Osteoblast (primary cell): ENCODE results near the gene LAG3. TPM values are rescaled to one million over a fixed set of nuclear protein-coding genes. Genes with fewer than 3 reads are reported as not detected.
A peak's percentile ranks its signal among the peaks of the same experiment; 100 is the strongest.

Experiments used
- DNase-seq: peaks from one replicate; pipeline ENCODE4 v3.0.0; 2011; ENCODE audit warnings: low spot score, mixed read lengths; ENCODE audit not compliant: insufficient read length; ENCODE audit errors: missing footprints
- H2AFZ ChIP-seq: 2 replicates; pipeline ENCODE4 v1.6.0; 2011; ENCODE audit warnings: mild to moderate bottlenecking, low read length
- H3K27ac ChIP-seq: 2 replicates; pipeline ENCODE4 v1.5.1; 2011; ENCODE audit warnings: mild to moderate bottlenecking, low read depth, low read length, moderate library complexity
- H3K27me3 ChIP-seq: 2 replicates; pipeline ENCODE4 v1.6.0; 2012; ENCODE audit warnings: mild to moderate bottlenecking, control low read depth, inconsistent platforms, low read length, moderate library complexity; ENCODE audit not compliant: insufficient read depth
- H3K36me3 ChIP-seq: 2 replicates; pipeline ENCODE4 v1.5.1; 2011; ENCODE audit warnings: mild to moderate bottlenecking, low read length, control low read depth, moderate library complexity; ENCODE audit not compliant: insufficient read depth
- H3K4me1 ChIP-seq: 2 replicates; pipeline ENCODE4 v1.5.1; 2011; ENCODE audit warnings: mild to moderate bottlenecking, low read length, control low read depth, moderate library complexity; ENCODE audit not compliant: insufficient read depth
- H3K4me2 ChIP-seq: 2 replicates; pipeline ENCODE4 v1.6.0; 2011; ENCODE audit warnings: mild to moderate bottlenecking, low read length; ENCODE audit not compliant: insufficient read depth
- H3K4me3 ChIP-seq: fragments of 200-600 bp; sonication (generic); 3 replicates; pipeline ENCODE4 v1.5.1; 2012; ENCODE audit warnings: mild to moderate bottlenecking, low read length, inconsistent platforms; ENCODE audit not compliant: insufficient read depth
- H3K79me2 ChIP-seq: 2 replicates; pipeline ENCODE4 v1.6.0; 2012; ENCODE audit warnings: mild to moderate bottlenecking, low read length, control low read depth, inconsistent platforms; ENCODE audit not compliant: insufficient read depth
- H3K9me3 ChIP-seq: 2 replicates; pipeline ENCODE4 v1.5.1; 2011; ENCODE audit warnings: low read depth, low read length, control low read depth
- H4K20me1 ChIP-seq: 2 replicates; pipeline ENCODE4 v1.6.0; 2012; ENCODE audit warnings: mild to moderate bottlenecking, low read length, control low read depth; ENCODE audit not compliant: insufficient read depth
- total RNA-seq: library from RNA; depleted of rRNA; stranded (reverse); fragments of >200 nt; gene quantifications from 2 replicates; pipeline ENCODE4 v1.2.3, GENCODE V29; 2012
- TF ChIP-seq, protein P1 (sequence below): IDR thresholded peaks from 2 replicates; pipeline ENCODE4 v1.5.1; 2011; ENCODE audit warnings: mild to moderate bottlenecking, low read depth, low read length, moderate library complexity; ENCODE audit errors: extremely low read depth

The LAG3 gene
- total RNA-seq, 1 donor = not detected

DNA sequence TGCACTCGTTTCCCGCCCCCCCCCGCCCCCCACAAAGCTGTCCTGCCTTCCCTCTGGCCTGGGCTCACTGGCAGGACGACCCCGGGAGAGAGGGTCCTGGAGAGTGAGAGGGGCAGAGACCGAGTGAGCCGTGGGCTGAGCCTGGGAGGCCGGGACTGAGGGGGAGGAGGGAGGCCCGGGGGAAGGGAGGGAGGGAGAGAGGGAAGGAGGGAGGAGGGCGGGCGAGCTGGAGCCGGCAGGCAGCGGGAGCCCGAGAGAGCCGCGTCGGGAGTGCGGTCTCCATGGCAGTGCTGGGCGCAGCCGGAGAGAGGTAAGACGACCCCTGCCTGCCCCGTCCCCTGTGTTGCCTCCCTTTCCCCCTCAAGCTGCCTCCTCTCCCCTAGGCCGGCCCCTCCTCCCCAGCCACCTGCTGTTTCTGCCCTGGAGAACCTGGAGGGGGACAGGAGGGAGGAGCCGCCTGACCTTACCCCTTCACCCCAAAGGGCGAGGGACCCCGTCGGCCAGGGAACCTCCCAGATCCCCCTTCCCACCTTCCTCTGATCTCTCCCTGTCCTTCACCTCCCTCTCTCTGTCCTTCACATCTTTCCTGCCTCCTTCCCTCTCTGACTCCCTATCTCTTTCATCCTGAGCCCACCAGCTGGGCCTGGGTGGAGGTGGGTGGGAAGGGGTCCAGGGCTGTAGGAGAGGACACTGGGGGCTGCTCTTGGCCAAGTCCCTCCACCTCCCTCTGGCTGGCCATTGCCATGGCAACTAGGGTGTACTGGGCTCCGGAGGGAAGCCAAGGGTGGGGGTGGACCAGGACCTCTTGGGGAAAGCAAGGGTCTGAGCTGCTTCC lies 49.5 kb downstream of the LAG3 start, which contains the start of gene GPR162:
Gene GPR162 (plus strand): TSS at position 231 of the 835 bp plus-strand sequence. CDS start 2,078 bp downstream, outside the sequence.
- Histone ChIP-seq H3K79me2 (no peaks in the 10 kb centered on the region), H4K20me1 (peaks cover 9% of the 10 kb centered on the region), H3K27me3 (peaks cover 9% of the 10 kb centered on the region), H3K4me3 (peak within 1 kb of the TSS; percentile 65), H3K9me3 (no peaks in the 10 kb centered on the region), H3K36me3 (no peaks in the 10 kb centered on the region), H3K4me2 (peak within 1 kb of the TSS; percentile 73), H3K4me1 (peaks cover 10% of the 10 kb centered on the region), H2AFZ (no peak within 1 kb of the TSS), H3K27ac (no peak within 1 kb of the TSS)
- TF ChIP-seq, protein P1, sequence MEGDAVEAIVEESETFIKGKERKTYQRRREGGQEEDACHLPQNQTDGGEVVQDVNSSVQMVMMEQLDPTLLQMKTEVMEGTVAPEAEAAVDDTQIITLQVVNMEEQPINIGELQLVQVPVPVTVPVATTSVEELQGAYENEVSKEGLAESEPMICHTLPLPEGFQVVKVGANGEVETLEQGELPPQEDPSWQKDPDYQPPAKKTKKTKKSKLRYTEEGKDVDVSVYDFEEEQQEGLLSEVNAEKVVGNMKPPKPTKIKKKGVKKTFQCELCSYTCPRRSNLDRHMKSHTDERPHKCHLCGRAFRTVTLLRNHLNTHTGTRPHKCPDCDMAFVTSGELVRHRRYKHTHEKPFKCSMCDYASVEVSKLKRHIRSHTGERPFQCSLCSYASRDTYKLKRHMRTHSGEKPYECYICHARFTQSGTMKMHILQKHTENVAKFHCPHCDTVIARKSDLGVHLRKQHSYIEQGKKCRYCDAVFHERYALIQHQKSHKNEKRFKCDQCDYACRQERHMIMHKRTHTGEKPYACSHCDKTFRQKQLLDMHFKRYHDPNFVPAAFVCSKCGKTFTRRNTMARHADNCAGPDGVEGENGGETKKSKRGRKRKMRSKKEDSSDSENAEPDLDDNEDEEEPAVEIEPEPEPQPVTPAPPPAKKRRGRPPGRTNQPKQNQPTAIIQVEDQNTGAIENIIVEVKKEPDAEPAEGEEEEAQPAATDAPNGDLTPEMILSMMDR = no peak
- peak; percentile 95 for DNase-seq

DNA sequence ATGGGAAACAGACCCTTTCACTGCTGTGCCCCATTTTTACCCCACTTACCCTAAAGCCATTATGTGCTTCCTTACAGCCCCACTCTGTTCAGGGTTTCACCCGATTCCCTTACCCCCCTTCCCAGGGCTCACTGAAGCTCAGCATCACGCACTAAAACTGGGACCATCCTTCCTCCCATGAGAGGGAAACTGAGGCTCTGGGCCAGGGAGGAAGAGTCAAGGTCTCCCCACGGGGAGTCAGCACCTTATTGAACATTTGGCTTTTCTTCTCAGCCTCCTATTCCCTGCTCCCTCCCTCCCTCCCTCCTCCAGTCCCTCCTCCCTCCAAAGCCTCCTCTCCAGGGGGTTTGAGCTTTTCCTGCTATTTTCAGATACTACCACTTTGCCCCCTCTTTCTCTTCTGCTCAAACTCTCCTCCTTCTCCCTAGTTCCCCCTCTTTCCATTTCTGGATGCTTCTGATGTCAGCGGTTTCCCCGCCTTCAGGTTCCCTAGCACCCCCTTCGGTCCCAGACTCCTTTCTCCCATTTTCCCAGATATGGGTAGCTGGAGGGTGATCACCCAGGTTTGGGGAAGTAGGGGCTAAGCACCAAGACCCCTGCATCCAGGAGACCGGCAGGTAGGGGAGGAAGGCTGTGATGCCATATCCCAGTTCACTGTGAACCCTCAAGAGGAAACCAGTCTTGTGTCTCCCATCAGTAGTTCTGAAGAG lies 50.3 kb downstream of the LAG3 start:
- H3K4me3 ChIP-seq = no peak overlapping the region
- peaks cover 17% of the 10 kb centered on the region for H3K4me1 ChIP-seq
- peak overlapping the region; percentile 73 for H3K4me2 ChIP-seq
- peaks cover 9% of the 10 kb centered on the region for H3K27me3 ChIP-seq
- H2AFZ ChIP-seq = no peak overlapping the region
- peaks cover 3% of the 10 kb centered on the region for H3K79me2 ChIP-seq
- TF ChIP-seq, protein P1 = no peak
- no peak overlapping the region for H3K27ac ChIP-seq
- peaks cover 7% of the 10 kb centered on the region for H4K20me1 ChIP-seq
- no peaks in the 10 kb centered on the region for H3K36me3 ChIP-seq
- peak; percentile 71 for DNase-seq
- H3K9me3 ChIP-seq = no peaks in the 10 kb centered on the region

DNA sequence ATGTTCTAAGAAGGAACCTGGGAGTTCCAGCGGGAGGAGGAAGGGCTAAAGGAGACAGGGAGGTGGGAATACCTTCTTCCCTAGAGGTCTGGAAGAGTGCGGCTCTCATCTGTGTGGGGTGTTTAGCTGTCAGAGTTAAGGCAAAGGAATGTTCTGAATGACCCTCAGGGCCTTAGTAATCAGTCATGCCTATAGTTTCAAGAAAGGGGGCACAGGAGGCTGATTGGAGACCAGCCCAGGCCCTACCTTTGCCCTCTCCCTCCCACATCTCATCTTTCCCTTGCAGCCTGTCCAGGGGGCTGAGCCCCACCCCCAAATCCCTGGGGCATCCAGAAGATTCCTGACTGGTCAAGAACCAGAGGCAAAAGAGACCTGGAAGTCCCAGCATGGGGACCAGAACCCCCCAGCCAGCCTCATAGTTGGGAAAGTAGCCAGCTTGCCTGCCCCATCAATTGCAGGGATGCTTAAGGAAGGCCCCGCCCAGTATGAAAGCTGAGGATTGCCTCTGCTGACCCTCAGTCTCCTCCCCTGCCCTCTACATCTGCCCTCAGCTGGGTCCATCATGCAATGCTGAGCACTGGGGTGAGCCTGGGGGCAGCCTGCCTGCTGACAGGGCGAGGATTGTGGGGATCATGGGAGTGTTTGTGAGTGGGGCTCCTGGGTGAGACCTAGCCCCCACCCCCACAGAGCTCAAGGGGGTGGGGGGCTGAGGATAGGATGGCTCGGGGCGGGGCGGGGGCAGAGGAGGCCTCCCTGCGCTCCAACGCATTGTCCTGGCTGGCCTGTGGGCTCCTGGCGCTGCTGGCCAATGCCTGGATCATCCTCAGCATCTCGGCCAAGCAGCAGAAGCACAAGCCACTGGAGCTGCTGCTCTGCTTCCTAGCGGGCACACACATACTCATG lies 51.1 kb downstream of the LAG3 start:
- Histone ChIP-seq H2AFZ (no peak overlapping the region), H3K36me3 (no peaks in the 10 kb centered on the region), H3K4me1 (peaks cover 17% of the 10 kb centered on the region), H3K4me2 (no peak overlapping the region), H3K4me3 (no peak overlapping the region), H3K79me2 (peaks cover 9% of the 10 kb centered on the region), H4K20me1 (peaks cover 7% of the 10 kb centered on the region), H3K27ac (no peak overlapping the region), H3K27me3 (peaks cover 9% of the 10 kb centered on the region), H3K9me3 (no peaks in the 10 kb centered on the region)
- peak; percentile 77 for DNase-seq
- TF ChIP-seq, protein P1 = no peak
